IPS DF 4.7 (cell line): ENCODE results near the gene ITGB7.
A peak's percentile ranks its signal among the peaks of the same experiment; 100 is the strongest.
"Not testable (repeated sequence)": the region's sequence is repeated elsewhere in the genome, so short reads cannot be mapped to it uniquely, and the experiment has no call there.

Experiments used
- DNase-seq: peaks from one replicate; pipeline ENCODE4 v3.0.0-alpha.2; 2013; ENCODE audit warnings: low spot score; ENCODE audit errors: extremely low read depth

ITGB7 gene

GRCh38 chr12:53180931-53181645, 26.0 kb downstream of the ITGB7 start:
- DNase-seq = no peak

- peak; percentile 93 for DNase-seq
These were observed 26.7 kb downstream of the ITGB7 start, which contains the start of the genes CSAD and ZNF740 for GRCh38 chr12:53180220-53180930. Gene CSAD (minus strand): TSS chr12:53180925. CDS start chr12:53173470, 7,455 bp downstream. Gene ZNF740 (plus strand): TSS chr12:53180722. CDS start chr12:53181984, 1,262 bp downstream.

DNA sequence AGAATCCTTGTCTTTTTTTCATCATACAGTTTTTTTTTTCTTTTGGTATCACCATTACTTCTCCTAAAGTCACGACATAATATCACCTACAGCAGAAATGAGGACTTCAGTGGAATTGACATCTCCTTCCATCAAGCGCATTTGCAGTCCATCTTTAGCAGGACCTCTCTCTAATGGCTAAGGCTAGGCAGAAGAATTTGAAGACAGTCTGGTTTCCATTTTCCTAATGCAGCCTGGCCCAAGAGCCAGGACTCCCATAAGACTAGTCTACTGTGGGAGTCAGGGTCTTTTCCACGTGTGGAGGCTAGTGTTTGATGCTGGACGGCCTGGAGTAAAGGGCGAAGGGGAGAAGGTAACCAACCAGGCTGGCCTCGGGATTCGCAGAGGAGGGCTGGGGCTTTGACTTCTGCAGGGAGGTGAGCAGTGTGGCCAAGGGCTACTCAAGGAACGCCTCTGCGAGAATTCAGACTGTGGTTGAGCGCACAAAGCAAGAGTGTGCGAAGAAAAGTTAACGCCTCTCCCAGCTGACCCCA, 27.3 kb downstream of the ITGB7 start:
- DNase-seq = no peak

DNA sequence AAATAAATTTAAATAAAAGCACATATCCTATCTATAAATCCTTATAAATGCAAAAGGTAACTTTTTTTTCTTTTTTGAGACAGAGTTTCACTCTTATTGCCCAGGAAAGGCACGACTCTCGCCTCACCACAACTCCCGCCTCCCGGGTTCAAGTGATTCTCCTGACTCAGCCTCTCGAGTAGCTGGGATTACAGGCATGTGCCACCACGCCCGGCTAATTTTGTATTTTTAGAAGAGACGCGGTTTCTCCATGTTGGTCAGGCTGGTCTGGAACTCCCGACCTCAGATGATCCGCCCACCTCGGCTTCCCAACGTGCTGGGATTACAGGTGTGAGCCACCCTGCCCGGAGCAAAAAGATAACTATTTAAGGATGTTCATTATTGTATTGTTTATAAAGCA, 28.2 kb downstream of the ITGB7 start:
- DNase-seq = not testable (repeated sequence)

- not testable (repeated sequence) for DNase-seq
These were observed 29.6 kb downstream of the ITGB7 start for GRCh38 chr12:53177447-53177846.

- DNase-seq = no peak
These were observed 30.3 kb downstream of the ITGB7 start for GRCh38 chr12:53176750-53177149.

DNA sequence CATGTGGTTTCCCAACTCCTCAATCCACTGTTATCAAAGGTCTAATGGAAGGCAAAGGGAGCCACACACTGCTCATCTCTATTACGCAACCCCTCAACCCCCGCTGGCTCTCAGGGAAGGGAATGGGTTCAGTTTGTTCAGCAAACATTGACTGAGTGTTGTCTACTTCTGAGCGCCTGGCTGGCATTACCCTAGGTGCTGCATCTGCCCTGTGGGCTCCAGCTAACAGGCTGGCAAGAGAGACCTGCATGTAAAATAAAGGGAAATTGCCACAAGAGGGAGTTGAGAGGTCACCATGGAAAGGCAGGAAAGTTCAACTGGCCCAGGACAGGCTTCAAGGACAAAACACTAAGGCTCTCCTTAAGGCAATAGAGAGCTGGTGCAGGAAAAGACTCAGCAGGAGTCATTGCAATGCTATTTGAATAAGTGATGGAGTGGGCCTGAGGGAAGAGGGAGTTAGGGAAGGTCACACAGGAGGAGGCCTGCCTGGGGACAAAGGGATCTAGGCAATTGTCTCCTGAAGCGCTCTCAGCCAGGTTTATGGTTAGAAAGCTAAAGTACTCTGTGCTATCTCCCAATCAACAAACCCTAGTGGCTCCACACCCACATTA, 32.1 kb downstream of the ITGB7 start:
- peak; percentile 97 for DNase-seq

GRCh38 chr12:53173085-53173715, 33.9 kb downstream of the ITGB7 start:
- no peak for DNase-seq

DNA sequence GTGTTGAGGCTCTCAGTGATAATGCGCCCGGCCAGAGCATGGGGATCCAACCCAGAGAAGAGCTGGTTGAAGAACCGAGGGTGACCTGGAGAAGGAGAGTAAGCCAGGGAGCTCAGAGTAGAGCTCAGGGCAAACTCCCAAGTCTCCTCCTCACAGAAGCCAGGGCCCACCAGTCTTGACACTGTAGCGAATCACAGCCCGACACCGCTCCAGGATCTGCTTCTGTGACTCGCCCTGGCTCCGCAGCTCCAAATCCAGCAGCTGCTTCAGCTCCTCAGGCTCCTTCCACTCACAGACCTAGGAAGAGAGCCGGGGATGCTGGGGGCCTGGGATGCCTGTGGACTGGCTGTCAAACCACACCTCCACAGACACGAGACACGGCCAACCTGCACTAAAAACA, 34.7 kb downstream of the ITGB7 start:
- DNase-seq = no peak

GRCh38 chr12:53171725-53172329, 35.2 kb downstream of the ITGB7 start:
- no peak for DNase-seq

- DNase-seq = no peak
These were observed 36.0 kb downstream of the ITGB7 start for GRCh38 chr12:53170876-53171724.

GRCh38 chr12:53170215-53170614, 36.8 kb downstream of the ITGB7 start:
- no peak for DNase-seq

- DNase-seq = no peak
These were observed 37.4 kb downstream of the ITGB7 start for GRCh38 chr12:53169644-53170043.

DNA sequence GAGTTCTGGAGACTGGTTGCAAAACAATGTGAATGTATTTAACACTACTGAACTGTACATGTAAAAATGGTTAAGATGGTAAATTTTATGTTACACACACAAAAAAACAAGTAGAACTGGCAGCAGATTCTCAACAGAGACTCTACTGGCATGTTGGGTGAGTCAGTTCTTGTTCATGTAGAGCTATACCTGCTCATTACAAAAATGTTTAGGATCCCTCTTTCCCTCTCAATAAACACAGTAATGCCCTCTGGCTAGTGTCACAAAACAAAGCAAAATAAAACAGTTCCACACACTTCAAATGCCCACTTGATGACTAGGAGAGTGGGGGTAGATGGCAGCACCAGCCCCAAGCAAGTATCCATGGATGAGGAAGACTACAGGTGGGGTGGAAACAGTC, 40.2 kb downstream of the ITGB7 start:
- no peak for DNase-seq

GRCh38 chr12:53163008-53163407, 44.0 kb downstream of the ITGB7 start:
- not testable (repeated sequence) for DNase-seq

DNA sequence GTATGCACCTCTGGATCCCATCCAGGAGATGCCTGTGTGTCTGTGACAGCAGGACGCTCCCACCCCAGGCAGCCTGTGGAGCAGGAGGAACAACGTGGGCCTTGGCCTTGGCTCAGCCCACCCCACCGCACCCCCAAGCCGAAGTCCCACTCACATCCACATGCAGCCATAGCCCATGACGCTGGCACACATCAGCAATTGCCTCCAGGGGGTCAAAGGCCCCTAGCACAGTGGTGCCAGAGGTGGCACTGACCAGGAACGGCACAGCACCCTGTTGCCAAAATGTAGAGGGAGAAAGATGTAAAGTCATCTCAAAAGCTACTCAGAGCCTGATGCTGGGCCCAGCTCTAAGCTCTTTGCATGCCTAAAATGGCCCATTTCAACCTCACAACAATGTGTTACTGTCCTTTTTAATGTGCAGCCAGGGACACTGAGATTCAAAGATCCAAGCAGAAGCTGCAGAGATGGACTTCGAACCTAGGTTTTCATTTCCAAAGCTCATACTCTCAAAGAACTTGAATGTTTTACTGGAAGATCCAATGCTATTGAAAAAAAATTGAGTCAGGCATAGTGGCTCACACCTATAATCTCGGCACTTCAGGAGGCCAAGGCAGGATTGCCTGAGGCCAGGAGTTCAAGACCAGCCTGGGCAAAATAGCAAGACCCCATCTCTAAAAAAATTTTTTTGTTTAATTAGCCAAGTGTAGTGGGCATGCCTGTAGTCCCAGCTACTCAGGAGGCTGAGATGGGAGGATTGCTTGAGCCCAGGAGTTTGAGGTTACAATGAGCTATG, 45.7 kb downstream of the ITGB7 start:
- no peak for DNase-seq

- DNase-seq = no peak
These were observed 46.4 kb downstream of the ITGB7 start for GRCh38 chr12:53160673-53161072.

GRCh38 chr12:53160000-53160399, 47.1 kb downstream of the ITGB7 start:
- no peak for DNase-seq

GRCh38 chr12:53159195-53159839, 47.7 kb downstream of the ITGB7 start:
- DNase-seq = peak; percentile 80
